ENCODE results near the gene CDH11.

The CDH11 gene, protein sequence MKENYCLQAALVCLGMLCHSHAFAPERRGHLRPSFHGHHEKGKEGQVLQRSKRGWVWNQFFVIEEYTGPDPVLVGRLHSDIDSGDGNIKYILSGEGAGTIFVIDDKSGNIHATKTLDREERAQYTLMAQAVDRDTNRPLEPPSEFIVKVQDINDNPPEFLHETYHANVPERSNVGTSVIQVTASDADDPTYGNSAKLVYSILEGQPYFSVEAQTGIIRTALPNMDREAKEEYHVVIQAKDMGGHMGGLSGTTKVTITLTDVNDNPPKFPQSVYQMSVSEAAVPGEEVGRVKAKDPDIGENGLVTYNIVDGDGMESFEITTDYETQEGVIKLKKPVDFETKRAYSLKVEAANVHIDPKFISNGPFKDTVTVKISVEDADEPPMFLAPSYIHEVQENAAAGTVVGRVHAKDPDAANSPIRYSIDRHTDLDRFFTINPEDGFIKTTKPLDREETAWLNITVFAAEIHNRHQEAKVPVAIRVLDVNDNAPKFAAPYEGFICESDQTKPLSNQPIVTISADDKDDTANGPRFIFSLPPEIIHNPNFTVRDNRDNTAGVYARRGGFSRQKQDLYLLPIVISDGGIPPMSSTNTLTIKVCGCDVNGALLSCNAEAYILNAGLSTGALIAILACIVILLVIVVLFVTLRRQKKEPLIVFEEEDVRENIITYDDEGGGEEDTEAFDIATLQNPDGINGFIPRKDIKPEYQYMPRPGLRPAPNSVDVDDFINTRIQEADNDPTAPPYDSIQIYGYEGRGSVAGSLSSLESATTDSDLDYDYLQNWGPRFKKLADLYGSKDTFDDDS

DNA sequence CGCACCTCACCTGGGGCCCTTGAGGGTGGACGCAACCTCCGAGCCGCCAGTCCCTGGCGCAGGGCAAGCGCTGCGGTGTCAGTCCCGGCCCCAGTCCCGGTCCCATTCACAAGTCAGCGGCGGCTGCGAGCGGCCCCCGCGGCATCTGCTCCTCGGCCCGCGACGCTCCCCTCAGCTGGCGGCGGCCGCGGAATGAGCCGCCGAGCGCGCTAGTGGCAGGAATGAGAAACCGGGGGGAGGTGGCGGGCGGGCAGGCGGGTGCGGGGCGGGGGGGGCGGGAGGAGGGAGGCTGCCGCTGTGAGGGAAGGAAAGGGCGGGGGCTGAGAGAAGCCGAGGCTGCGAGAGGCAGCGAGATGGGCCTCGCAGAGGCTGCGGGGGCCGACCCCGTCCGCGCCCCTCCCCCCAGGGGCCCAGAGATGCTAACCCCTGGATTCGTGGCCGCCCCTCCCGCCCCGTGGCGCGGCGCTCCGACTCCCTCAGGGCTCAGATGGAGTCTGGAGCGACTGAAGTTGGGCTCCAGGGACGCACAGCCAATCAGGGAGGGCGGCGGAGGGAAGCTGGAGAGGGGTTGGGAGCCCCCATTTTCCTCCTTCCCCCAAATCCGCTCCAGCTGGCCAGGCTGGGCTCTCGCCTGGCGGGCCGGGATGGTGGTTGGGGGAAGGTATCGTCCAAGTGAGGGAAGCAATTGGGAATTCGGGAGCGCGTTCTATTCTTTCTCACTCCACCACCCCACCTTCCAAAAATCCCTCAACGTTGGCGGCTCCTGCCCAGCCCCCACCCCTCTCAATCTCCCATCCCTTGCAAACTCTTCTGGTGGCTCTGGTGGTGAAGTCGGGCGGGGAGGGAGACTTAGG, at the start of gene CDH11:
TSS of gene CDH11 (minus strand) at position 194 of the 854 bp plus-strand sequence. CDS start 117,194 bp downstream, outside the sequence.
- DNase-seq, result no peak

- no peak for DNase-seq
Observed at GRCh38 chr16:65154321-65154720, 32.5 kb upstream of the CDH11 start.

GRCh38 chr16:65153365-65154105, 31.7 kb upstream of the CDH11 start:
- DNase-seq, result no peak

DNA sequence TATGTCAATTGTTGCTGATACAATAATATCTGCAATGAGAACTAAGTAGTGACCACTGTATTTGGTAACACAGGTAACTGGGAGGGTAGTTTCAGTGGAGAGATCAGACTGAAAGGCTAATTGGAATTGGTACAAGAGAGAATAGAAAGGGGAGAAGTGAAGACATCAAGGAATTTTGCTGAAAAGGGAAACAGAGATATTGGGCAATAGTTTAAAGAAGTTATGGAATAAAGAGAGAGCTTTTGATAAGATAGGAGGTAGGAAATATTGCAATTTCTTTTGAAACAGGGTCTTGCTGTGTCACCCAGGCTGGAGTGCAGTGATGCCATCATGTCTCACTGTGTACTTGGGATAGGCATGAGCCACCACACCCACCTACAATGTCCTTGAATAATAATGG, 26.9 kb upstream of the CDH11 start:
- DNase-seq, result no peak

DNA sequence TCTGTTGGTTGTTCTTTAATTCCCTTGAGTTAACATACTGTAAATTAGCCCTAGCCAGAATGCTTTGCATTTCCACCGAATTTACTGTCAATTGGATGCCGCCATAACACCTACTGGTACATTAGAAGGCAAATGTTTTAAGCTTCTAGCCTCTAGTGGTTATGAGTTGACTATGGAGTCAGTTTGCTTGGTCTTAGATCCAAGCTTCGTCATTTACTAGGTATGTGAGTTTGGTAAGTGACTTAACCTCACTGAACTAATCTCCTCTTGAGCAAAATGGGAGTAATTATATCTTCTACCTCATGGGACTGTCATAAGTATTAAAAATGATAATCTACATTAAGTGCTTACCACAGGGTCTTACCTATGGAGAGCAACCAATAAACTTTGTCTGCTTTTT, 20.4 kb upstream of the CDH11 start:
- no peak for DNase-seq

- DNase-seq, result no peak
Observed at GRCh38 chr16:65136681-65137080, 14.8 kb upstream of the CDH11 start.

DNA sequence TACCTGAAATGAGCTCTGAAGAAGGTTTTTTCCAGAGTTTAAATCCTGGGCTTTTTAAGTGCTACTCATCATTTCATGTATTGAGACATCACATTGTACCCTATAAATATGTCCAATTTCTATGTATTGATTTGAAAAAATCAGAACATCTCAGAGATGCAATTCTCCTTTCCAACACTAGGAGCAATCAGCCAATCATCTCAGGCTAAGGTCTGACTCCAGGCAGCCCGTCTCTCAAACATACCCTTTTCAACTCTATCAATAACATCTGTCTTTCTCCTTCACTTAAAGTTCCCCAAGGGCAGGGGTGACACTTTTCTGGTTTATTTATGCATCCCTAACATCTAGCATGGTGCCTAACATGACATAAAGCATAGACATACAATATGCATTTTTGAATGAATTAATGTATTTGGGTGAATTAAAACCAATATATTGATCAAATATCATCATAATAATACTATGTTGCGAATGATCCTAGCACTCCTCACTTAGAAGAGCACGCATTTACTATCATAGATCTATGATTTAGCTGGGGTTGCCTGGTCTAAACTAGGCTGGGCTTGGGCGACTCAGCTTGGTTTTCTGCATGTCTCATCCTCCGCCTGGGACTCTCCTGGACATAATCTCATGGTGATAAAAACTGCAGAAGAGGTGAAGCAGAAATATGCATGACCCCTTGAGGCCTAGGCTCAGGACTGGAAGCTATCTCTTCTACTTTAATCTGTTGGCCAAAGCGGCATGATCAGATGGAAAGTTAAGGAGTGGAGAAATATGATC, 5.2 kb upstream of the CDH11 start:
- no peak for DNase-seq

GRCh38 chr16:65125871-65126270, 4.0 kb upstream of the CDH11 start:
- no peak for DNase-seq

GRCh38 chr16:65125322-65125721, 3.5 kb upstream of the CDH11 start:
- no peak for DNase-seq

DNA sequence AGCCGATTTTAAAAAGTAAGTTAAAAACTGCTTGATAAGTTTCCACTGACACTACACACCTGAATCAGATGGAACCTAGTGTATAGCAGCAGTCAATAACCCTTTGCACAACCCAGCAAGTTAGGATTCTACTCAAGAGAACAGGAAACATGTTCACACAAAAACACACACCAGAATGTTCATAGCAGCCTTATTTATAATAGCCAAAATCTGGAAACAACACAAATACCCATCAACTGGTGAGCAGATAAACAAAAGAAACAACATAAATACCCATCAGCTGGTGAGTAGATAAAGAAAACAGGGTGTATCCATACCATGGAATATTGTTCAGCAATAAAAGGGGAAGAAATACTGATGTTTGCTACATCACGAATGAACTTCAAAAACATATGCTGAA, 2.7 kb upstream of the CDH11 start:
- no peak for DNase-seq

- DNase-seq, result no peak
Observed at GRCh38 chr16:65124212-65124548, 2.3 kb upstream of the CDH11 start.

DNA sequence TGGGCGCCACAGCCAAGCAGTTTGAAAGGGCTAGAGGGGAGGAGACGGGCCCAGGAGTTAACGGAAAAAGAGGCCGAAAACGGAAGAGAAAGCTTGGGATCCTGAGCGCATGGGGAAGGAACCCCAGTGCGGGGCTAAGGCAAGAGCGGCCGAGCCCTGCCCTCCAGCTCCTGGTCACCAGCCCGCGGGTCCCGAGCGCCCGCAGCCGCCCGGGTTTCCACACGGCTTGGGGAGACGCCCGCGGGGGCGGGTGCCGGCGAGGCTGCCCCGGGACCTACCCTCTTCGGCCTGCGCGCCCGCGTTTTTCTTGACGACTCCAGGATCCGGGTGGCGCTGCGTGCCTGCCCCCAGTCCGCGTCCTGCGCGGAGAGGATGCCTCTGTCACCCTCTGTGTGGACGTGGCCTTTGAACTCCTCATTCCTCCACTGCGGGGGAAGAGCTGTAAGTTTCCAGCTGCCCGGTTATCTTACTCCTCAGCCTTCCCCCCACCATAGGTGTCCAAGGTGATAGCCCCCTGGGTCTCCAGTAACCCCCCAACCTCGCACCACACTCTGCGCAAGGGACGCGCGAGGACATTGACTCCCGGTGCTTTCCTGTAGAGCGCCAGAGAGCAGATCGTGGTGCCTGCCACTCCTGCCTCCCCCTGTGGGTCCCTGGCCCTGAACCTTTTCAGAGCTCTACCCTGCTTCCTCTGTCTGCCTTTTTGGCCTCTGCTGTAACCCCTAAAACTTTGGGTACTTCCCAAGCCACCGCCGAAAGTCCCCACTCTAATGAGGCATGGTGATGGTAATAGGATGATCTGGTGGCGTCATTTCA, 1.7 kb upstream of the CDH11 start:
- no peak for DNase-seq

DNA sequence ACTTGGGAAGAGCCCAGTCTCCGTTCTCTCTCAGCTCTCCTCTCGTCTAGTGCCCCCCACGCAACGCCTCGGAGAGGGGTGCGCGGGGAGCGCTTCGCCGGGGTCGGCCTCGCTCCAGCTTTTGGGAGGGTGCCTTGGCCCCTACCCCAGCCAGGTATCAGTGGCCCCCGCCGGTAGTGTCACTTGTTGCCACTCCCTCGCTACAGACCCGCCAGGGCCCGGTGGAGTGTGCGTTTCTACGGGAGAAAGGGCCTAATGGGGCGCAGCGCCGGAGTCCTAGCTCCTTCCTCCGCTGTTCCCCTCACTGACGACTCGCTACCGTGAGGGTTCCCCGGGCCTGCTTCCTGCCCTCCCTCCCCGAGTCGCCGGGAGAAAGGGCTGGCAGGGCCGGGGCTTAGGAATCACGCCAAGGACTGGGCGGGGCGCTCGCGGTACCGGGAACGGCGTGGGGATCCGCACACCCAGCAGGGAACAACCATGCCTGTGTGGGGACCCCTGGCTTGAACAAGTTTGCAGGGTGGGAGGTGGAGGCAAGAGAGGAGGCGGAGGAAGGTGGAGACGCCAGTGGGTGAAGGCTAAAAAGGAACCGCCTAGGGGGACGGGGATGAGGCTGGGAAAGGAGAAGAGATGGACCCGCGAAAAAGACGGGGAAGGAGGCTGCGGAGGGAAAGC, 997 bp upstream of the CDH11 start:
- no peak for DNase-seq

DNA sequence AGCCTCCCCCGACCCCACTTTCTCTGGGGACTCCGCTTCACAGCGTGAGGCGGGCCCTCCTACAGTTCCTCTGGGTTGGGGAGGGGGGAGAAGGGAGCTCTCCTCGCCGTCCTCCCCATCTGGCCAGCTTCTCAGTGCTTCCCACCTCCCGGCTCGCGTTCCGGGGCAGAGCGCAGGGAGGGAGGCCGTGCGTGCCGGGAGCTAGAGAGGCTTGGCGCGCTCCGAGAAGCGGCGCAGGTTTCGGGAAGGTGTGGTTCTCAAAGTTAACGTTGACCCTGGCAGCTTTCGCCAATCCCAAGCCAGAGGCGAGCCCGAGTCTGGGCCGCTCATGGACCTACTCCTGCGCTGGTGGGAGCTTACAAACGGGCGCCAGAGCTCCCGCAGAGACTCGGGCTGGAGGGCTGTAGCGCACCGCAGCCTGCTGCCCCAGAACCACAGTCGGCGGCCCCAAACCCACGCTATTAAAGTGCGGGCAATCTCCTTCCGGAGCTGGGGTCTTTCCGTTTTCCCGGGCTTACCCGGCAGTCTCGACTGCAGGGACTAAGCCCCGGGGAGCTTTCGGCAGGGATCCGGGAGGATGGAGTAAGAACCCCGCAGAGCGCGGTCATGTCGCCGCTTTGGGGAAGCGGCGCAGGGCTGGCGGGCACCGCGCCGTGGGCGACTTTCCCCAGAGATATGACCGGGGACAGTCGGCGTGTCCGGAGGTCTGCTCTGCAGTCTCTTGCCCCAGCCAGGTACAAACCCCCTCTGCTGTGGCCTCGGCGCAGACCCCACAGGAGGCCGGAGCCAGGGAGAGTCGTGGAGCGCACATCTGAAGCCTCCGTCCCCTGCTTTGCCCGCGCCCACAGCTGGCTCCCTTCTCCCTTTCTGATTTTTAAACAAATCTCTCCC, 787 bp downstream of the CDH11 start:
- DNase-seq, result no peak

DNA sequence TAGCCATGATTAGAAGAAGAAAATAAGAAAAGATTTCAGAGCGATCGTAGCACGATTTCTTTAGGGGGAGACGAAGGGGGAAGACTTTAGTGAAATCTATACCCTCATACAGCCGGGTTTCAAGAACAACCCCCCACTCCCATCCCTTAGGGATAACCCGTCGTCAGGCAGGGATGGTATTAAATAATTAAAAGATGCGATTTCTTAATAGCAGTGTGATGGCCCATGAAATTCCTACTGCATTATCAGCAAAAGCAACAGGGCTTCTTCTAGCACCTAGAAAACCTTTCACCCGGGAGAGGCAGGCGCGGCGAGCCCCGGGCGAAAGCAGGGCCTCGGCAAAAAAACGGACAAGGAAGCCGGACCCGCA, 1.4 kb downstream of the CDH11 start:
- no peak for DNase-seq

GRCh38 chr16:65119901-65120401, 1.9 kb downstream of the CDH11 start:
- no peak for DNase-seq

- DNase-seq, result no peak
Observed at GRCh38 chr16:65119435-65119834, 2.4 kb downstream of the CDH11 start.

GRCh38 chr16:65118871-65119270, 3.0 kb downstream of the CDH11 start:
- DNase-seq, result no peak

DNA sequence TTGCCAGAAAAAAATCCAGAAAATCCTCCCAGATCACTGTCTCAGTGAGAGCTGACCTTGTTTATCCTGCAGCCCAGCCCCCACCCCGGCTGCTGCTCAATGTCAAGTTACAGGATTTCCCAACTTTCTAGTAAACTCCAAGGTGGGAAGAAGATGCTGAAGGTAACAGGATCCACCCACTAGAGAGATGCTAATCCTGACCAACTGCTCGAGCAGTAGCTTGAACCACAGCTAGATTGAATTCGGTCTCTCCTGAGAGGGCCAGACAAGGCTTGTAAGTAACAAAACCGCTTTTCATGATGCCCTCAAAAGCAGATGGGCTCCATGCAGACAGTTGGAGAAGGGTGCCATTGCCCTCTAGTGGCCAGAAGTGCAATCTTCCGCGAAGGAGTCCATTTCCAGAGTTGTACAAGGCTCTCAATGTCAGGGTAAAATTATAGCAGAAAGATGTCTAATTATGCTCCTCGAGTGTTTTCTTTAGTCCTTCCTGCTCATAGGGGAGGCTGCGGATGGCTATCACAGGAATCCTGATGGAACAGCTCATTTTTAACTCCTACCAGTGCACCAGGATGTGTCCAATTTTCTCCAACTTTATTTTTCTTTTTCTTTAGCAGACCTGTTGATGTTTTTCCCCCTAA, 3.9 kb downstream of the CDH11 start:
- DNase-seq, result no peak
